GM20431 (cell line): ENCODE data around the gene TRIO.

Source experiments
- in situ Hi-C: fragments of 300-500 bp; cut with MseI, MboI; formaldehyde crosslinking; loops from one replicate; pipeline ENCODE4 v1.15.0; 2020; ENCODE audit warnings: low sequenced_read_pairs; ENCODE audit not compliant: unreplicated experiment

Gene TRIO

GRCh38 chr5:14273207-14273767 lies 130.1 kb downstream of the TRIO start:
- in situ Hi-C loops, result no loop called here

- in situ Hi-C loops, result no loop called here
Observed at GRCh38 chr5:14276380-14276779, 133.2 kb downstream of the TRIO start.

GRCh38 chr5:14277385-14278320 lies 134.5 kb downstream of the TRIO start:
- in situ Hi-C loops, result no loop called here

- in situ Hi-C loops, result no loop called here
Observed at GRCh38 chr5:14280294-14280854, 137.2 kb downstream of the TRIO start.

- in situ Hi-C loops, result no loop called here
Observed at GRCh38 chr5:14281746-14282181, 138.6 kb downstream of the TRIO start.

GRCh38 chr5:14283139-14283538 lies 140.0 kb downstream of the TRIO start:
- in situ Hi-C loops, result no loop called here

- in situ Hi-C loops, result no loop called here
Observed at GRCh38 chr5:14284392-14285148, 141.4 kb downstream of the TRIO start.

GRCh38 chr5:14286007-14286406 lies 142.9 kb downstream of the TRIO start:
- in situ Hi-C loops, result no loop called here

GRCh38 chr5:14286574-14287421 lies 143.7 kb downstream of the TRIO start:
- in situ Hi-C loops, result no loop called here

- in situ Hi-C loops, result no loop called here
Observed at GRCh38 chr5:14292766-14293658, 149.9 kb downstream of the TRIO start.

GRCh38 chr5:14295610-14296009 lies 152.5 kb downstream of the TRIO start:
- in situ Hi-C loops, result no loop called here

- in situ Hi-C loops, result no loop called here
Observed at GRCh38 chr5:14296533-14297331, 153.6 kb downstream of the TRIO start.

- in situ Hi-C loops, result no loop called here
Observed at GRCh38 chr5:14297697-14298096, 154.6 kb downstream of the TRIO start.

- in situ Hi-C loops, result no loop called here
Observed at GRCh38 chr5:14298126-14298847, 155.1 kb downstream of the TRIO start.

- in situ Hi-C loops, result no loop called here
Observed at GRCh38 chr5:14299666-14300065, 156.5 kb downstream of the TRIO start.

GRCh38 chr5:14301186-14301585 lies 158.0 kb downstream of the TRIO start:
- in situ Hi-C loops, result no loop called here

- in situ Hi-C loops, result no loop called here
Observed at GRCh38 chr5:14302330-14302729, 159.2 kb downstream of the TRIO start.
